ENCODE measurements around the gene VPS33A.

The VPS33A gene

DNA sequence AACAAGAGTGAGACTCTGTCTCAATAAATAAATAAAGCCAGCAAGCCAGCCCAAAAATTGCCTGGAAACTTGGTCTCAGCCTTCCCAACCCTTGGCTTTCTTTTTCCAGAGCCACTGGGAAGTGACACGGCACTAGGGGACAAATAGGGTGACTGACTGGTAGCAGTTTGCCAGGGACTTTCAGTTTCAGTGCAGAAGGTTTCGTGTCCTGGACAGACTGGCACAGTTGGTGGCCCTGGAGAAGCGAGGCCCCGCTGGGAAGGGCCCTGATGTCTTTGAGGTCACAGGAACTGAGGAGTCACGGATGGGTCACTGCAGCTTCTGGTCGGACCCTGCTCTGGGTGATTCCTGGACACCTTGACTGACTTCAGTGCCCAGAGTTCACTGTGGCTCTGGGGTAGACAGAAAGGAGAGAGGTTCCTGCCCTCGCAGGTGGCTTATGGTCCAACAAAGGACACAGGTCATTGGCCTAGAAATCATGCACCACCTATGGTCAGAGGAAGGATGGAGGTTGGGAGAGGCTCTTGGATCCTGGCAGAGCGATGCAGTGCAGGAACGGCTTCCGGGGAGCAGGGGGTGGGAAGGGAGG, 80.7 kb downstream of the VPS33A start:
- H3K4me3 ChIP-seq (ENCODE audit: low read depth, low read length), result no peak overlapping the region
- TF ChIP-seq, protein P1, sequence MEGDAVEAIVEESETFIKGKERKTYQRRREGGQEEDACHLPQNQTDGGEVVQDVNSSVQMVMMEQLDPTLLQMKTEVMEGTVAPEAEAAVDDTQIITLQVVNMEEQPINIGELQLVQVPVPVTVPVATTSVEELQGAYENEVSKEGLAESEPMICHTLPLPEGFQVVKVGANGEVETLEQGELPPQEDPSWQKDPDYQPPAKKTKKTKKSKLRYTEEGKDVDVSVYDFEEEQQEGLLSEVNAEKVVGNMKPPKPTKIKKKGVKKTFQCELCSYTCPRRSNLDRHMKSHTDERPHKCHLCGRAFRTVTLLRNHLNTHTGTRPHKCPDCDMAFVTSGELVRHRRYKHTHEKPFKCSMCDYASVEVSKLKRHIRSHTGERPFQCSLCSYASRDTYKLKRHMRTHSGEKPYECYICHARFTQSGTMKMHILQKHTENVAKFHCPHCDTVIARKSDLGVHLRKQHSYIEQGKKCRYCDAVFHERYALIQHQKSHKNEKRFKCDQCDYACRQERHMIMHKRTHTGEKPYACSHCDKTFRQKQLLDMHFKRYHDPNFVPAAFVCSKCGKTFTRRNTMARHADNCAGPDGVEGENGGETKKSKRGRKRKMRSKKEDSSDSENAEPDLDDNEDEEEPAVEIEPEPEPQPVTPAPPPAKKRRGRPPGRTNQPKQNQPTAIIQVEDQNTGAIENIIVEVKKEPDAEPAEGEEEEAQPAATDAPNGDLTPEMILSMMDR (IDR thresholded peaks at IDR 0.05; ENCODE audit: low read depth, low read length), result no peak

DNA sequence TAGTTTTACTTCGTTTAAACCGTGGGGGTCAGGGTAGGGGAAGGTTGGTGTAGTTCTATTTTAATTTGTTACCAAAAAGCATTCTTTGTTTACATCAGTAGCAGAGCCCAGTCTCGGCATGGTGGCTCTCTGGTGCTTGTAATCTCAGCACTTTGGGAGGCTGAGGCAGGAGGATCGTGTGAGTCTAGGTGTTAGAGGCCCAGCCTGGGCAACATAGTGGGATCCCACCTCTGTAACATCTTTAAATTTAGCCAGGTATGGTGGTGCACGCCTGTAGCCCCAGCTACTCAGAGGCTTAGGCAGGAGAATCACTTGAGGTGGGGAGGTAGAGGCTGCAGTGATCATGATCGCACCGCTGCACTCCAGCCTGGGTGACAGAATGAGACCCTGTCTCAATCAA, 81.2 kb downstream of the VPS33A start:
- H3K4me3 ChIP-seq (ENCODE audit: low read depth, low read length), result no peak overlapping the region
- TF ChIP-seq, protein P1 (IDR thresholded peaks at IDR 0.05; ENCODE audit: low read depth, low read length), result no peak

DNA sequence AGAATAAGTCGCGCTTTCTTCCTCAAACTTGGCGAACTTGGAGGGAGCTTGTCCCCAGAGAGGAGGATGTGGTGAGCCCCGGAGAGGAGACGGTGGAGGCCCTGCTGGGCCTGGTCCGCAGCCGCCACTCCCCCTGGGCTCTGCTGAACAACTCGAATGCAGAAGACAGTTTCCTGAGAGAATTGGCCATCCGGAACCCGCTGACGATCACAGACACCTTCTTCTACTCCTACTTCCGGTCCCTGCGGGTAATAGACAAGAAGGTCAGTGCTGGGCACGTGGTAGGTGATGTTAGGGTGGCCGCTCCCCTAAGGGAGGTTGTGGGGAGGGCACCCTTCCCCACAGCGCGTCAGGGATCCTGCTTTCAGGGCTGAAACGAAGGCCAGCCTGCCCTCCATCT, 81.8 kb downstream of the VPS33A start:
- TF ChIP-seq, protein P1 (IDR thresholded peaks at IDR 0.05; ENCODE audit: low read depth, low read length), result no peak
- H3K4me3 ChIP-seq (ENCODE audit: low read depth, low read length), result no peak overlapping the region

DNA sequence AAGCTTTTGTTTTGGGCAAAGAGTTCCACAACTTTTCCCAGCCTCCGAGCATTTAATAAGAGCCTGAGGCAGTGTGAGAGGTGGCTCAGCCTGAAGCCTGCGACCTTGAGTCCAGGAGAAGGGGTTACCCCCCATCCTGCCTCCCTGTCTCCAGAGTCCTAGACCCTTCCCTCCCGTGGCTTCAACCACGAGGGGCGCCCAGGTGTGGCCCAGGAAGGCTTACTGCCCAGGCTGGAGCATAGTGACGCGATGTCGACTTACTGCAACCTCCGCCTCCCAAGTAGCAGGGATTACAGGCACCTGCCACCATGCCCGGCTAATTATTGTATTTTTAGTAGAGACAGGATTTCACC, 82.7 kb downstream of the VPS33A start:
- no peak overlapping the region for H3K4me3 ChIP-seq (ENCODE audit: low read depth, low read length)
- TF ChIP-seq, protein P1 (IDR thresholded peaks at IDR 0.05; ENCODE audit: low read depth, low read length), result no peak

DNA sequence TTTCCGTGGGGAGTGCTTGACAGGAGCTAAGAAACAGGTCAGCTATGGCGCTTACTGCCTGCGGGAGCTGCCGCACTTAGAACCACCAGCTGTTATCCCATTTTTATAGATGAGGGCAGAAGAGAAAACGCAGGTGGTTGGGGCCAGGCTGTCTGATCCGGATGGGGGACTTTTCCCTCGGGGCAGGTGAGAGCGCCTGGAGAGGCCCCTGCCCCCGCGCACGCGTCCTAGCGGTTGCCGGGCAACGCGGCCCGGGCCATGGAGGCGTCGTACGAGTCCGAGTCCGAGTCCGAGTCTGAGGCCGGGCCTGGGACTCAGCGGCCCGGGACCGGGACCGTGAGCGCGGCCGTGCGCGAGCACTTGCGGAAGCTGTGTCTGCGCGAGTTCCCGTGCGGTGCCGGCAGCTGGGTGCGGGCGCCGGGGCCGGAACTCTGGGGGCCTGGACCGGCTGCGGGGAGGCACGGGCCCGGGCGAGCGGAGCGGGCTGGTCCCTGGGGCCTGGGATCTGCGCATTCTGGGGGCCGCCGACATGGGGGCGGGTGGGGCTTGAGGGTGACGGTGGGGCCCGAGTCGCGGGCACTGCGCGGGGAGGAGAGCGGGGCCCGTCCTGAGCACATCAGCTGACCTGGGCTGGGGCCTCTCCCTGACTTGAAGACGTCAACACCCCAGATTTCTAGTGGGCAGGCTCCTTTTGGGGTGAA, 83.3 kb downstream of the VPS33A start, which contains the start of gene LRRC43:
TSS of gene LRRC43 (plus strand) at position 237 of the 701 bp plus-strand sequence. CDS start at position 259, 22 bp downstream.
- H3K4me3 ChIP-seq (ENCODE audit: low read depth, low read length), result no peak within 1 kb of the TSS

More for the DNA sequence above, 83.3 kb downstream of the VPS33A start, which contains the start of gene LRRC43:
- TF ChIP-seq, protein P1 (IDR thresholded peaks at IDR 0.05; ENCODE audit: low read depth, low read length), result no peak

Data from WI38 (cell line).